HFFc6 (cell line): ENCODE measurements around the gene TOR1AIP2. TPM values are rescaled to one million over a fixed set of nuclear protein-coding genes. Genes with fewer than 3 reads are reported as not detected.

Source experiments
- DNase-seq: peaks from one replicate; pipeline ENCODE4 v3.0.0-alpha.2; 2018
- H3K27ac Mint-ChIP-seq: 2 replicates; pipeline ENCODE4 v1.8.0; 2020; ENCODE audit warnings: mild to moderate bottlenecking, mixed read lengths
- H3K27me3 Mint-ChIP-seq: 2 replicates; pipeline ENCODE4 v1.8.0; 2021; ENCODE audit warnings: mild to moderate bottlenecking, moderate library complexity, mixed read lengths; ENCODE audit not compliant: insufficient read depth
- H3K36me3 Mint-ChIP-seq: 2 replicates; pipeline ENCODE4 v1.8.0; 2021; ENCODE audit warnings: low read depth, mixed read lengths
- H3K4me1 Mint-ChIP-seq: 2 replicates; pipeline ENCODE4 v1.8.0; 2020; ENCODE audit warnings: low read depth, mixed read lengths
- H3K4me3 Mint-ChIP-seq: 2 replicates; pipeline ENCODE4 v1.8.0; 2020; ENCODE audit warnings: mild to moderate bottlenecking, moderate library complexity, mixed read lengths
- H3K9me3 Mint-ChIP-seq: 2 replicates; pipeline ENCODE4 v1.8.0; 2020; ENCODE audit warnings: mild to moderate bottlenecking, mixed read lengths
- CTCF ChIP-seq: fragments of 200-600 bp; sonication (generic); IDR thresholded peaks from 2 replicates; pipeline ENCODE4 v1.5.0; 2021; ENCODE audit warnings: antibody characterized with exemption, mild to moderate bottlenecking
- total RNA-seq, 6 experiments: library from RNA; stranded (reverse); fragmentation: NEBNext Ultra II Directional; extraction: Animal tissue kit (Norgen Biotek cat#: 25700); gene quantifications; 2 replicates in 1 of 6; 3 replicates in 5 of 6; pipeline ENCODE4 v1.2.3, GENCODE V29; 2021

TOR1AIP2 gene
- total RNA-seq, 6 experiments from 2014 or later = 89.7 to 127 (median 108) TPM

- H3K4me3 Mint-ChIP-seq = peak within 1 kb of the TSS; percentile 96
- peaks cover 14% of the 10 kb centered on the region for H3K36me3 Mint-ChIP-seq
- DNase-seq = peak; percentile 97
- TF ChIP-seq CTCF = peak; percentile 74
- peaks cover 2% of the 10 kb centered on the region for H3K27me3 Mint-ChIP-seq
- H3K4me1 Mint-ChIP-seq = peaks cover 46% of the 10 kb centered on the region
- peak within 1 kb of the TSS; percentile 100 for H3K27ac Mint-ChIP-seq
- H3K9me3 Mint-ChIP-seq = peaks cover 2% of the 10 kb centered on the region
Observed at GRCh38 chr1:179882253-179883039, 4.8 kb upstream of the TOR1AIP2 start, which contains the start of gene TOR1AIP1. Gene TOR1AIP1 (plus strand): TSS chr1:179882285. CDS start chr1:179882503, 218 bp downstream.

- Mint-ChIP-seq H3K4me1 (peaks cover 46% of the 10 kb centered on the region), H3K4me3 (peak overlapping the region; percentile 96), H3K27me3 (peaks cover 2% of the 10 kb centered on the region), H3K36me3 (peaks cover 17% of the 10 kb centered on the region), H3K27ac (peak overlapping the region; percentile 100), H3K9me3 (peaks cover 4% of the 10 kb centered on the region)
- DNase-seq = peak; percentile 90
- no peak for TF ChIP-seq CTCF
Observed at GRCh38 chr1:179881642-179882252, 4.1 kb upstream of the TOR1AIP2 start.

GRCh38 chr1:179879797-179880196 lies 2.2 kb upstream of the TOR1AIP2 start:
- H3K27me3 Mint-ChIP-seq = peaks cover 2% of the 10 kb centered on the region
- H3K27ac Mint-ChIP-seq = no peak overlapping the region
- H3K4me3 Mint-ChIP-seq = no peak overlapping the region
- DNase-seq = no peak
- no peak for TF ChIP-seq CTCF
- peaks cover 23% of the 10 kb centered on the region for H3K36me3 Mint-ChIP-seq
- peaks cover 60% of the 10 kb centered on the region for H3K4me1 Mint-ChIP-seq
- peaks cover 4% of the 10 kb centered on the region for H3K9me3 Mint-ChIP-seq

GRCh38 chr1:179876300-179876715 lies 1.3 kb downstream of the TOR1AIP2 start:
- H3K4me3 Mint-ChIP-seq = peak overlapping the region; percentile 94
- peaks cover 59% of the 10 kb centered on the region for H3K4me1 Mint-ChIP-seq
- peaks cover 4% of the 10 kb centered on the region for H3K9me3 Mint-ChIP-seq
- H3K27me3 Mint-ChIP-seq = no peaks in the 10 kb centered on the region; the same call in 1 of the 2 replicates
- H3K36me3 Mint-ChIP-seq = peaks cover 32% of the 10 kb centered on the region
- peak overlapping the region; percentile 90 for H3K27ac Mint-ChIP-seq
- TF ChIP-seq CTCF = no peak
- DNase-seq = peak; percentile 15

DNA sequence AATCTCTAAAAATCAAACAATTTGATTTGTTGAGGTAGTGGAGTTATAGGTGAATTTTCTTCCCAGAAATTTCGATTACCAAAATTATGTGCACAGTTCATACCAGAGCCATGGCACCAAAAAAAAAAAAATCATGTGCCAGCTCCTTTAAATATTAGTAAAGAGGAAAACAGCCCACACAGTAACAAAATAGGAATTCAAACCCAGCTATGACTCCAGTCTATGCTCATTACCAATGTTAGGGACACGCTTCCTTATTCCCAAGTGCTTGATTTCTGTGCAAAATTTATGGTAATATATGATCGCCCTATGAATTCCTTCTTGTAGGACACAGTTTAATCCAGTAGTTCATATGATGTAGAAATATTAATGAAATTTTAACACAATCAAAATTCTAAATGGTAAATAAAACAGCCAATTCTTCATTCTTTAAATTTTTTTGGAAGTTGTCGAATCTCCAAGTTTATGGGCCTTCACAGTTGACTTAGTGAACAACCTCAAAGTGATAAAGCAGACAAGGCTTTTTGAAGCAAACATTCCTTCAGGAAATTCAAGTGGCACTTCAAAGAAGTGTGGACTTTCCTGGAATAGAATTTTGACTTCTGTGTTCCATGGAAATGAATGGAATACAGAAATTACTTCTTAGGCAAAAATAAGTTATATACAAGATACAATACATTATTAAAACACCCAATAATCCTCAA lies 1.9 kb downstream of the TOR1AIP2 start:
- DNase-seq = no peak
- Mint-ChIP-seq H3K4me3 (peak overlapping the region; percentile 94), H3K9me3 (peaks cover 4% of the 10 kb centered on the region), H3K27ac (no peak overlapping the region; the same call in 1 of the 2 replicates), H3K27me3 (no peaks in the 10 kb centered on the region; the same call in 1 of the 2 replicates), H3K4me1 (peaks cover 57% of the 10 kb centered on the region), H3K36me3 (peaks cover 32% of the 10 kb centered on the region)
- TF ChIP-seq CTCF = no peak
